ENCODE data around the gene CRTAC1.

CRTAC1 gene

DNA sequence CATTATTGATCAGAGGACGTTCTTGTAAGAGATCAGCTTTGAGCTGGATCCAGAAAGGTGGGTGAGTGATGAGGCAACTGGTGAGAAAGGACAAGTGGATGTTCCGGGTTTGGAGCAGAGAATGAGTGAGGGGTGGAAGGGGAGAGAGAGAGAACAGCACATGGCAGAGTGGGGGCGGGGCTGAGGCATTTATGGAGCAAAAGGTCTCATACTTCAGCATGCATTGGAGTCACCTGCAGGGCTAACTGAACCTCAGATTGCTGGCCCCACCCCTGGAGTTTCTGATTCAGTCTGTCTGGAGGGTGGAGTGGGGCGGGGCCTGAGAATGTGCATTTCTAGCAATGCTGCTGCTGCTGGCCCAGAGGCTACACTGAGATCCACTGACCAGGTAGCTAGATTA is 109.6 kb downstream of the CRTAC1 start:
- ChIA-PET POLR2A (no interaction called here), CTCF (no interaction called here)
- H3K27me3 ChIP-seq (replicated peaks in 2 of 5; ENCODE audit: control insufficient read depth in 4 of 5, insufficient read depth in 5 of 5, low read length in 4 of 5) = peaks cover 0 to 86% (median 17%) of the 10 kb centered on the region in 5 experiments
- no peak overlapping the region for H3K27ac ChIP-seq (ENCODE audit: insufficient read depth in 1 of 2, low read depth in 1 of 2, low read length in 2 of 2, poor library complexity in 1 of 2, severe bottlenecking in 2 of 2)
- H3K4me3 ChIP-seq (ENCODE audit: control insufficient read depth in 1 of 7, extremely low read depth in 1 of 7, insufficient read depth in 4 of 7, low read depth in 2 of 7, low read length in 6 of 7) = no peak overlapping the region
- H3K9me3 ChIP-seq (ENCODE audit: control extremely low read depth in 1 of 5, control insufficient read depth in 4 of 5, insufficient read depth in 2 of 5, low read depth in 1 of 5, low read length in 4 of 5) = no peaks in the 10 kb centered on the region
- no peak for DNase-seq
- no peaks in the 10 kb centered on the region for H3K4me1 ChIP-seq (ENCODE audit: control extremely low read depth in 1 of 4, control insufficient read depth in 4 of 4, insufficient read depth in 4 of 4, low read length in 3 of 4)
- 64% methylated on average over 4 of the region's 4 CpGs for WGBS (ENCODE audit: insufficient coverage)
- no peaks in the 10 kb centered on the region for H3K36me3 ChIP-seq (ENCODE audit: control insufficient read depth in 4 of 4, insufficient read depth in 4 of 4, low read length in 3 of 4)

DNA sequence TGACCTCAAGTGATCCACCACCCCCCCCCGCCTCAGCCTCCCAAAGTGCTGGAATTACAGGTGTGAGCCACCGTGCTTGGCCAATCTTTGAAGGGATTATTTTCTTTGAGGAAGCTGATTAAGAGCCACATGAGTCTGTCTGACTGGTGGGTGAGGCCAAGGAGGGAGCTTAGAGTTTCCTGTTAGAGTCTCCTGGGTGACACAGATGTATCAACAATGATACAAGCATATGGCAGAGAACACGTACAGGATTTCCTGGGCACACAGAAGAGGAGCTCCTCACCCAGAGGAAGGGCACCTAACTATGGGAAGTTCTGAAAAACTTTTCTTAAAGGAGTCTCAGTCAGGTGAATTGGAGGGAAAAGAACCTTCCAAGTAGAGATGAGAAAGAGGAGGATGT is 111.4 kb downstream of the CRTAC1 start:
- ChIA-PET CTCF (interaction anchor here (1.8 to 6.1 kb wide), 2 partner anchors 10 to 123 kb away, joined by 3 to 86 read pairs; no protein-coding TSS in a partner anchor), POLR2A (no interaction called here)
- peaks cover 0 to 82% (median 20%) of the 10 kb centered on the region in 5 experiments for H3K27me3 ChIP-seq (replicated peaks in 2 of 5; ENCODE audit: control insufficient read depth in 4 of 5, insufficient read depth in 5 of 5, low read length in 4 of 5)
- no peak overlapping the region for H3K27ac ChIP-seq (ENCODE audit: insufficient read depth in 1 of 2, low read depth in 1 of 2, low read length in 2 of 2, poor library complexity in 1 of 2, severe bottlenecking in 2 of 2)
- 0% methylated on average over 1 of the region's 3 CpGs for WGBS (ENCODE audit: insufficient coverage)
- H3K9me3 ChIP-seq (ENCODE audit: control extremely low read depth in 1 of 5, control insufficient read depth in 4 of 5, insufficient read depth in 2 of 5, low read depth in 1 of 5, low read length in 4 of 5) = no peaks in the 10 kb centered on the region
- no peaks in the 10 kb centered on the region for H3K36me3 ChIP-seq (ENCODE audit: control insufficient read depth in 4 of 4, insufficient read depth in 4 of 4, low read length in 3 of 4)
- H3K4me3 ChIP-seq (ENCODE audit: control insufficient read depth in 1 of 7, extremely low read depth in 1 of 7, insufficient read depth in 4 of 7, low read depth in 2 of 7, low read length in 6 of 7) = no peak overlapping the region
- peak in 2 of 3 donors; percentile 33 to 53 for DNase-seq
- H3K4me1 ChIP-seq (ENCODE audit: control extremely low read depth in 1 of 4, control insufficient read depth in 4 of 4, insufficient read depth in 4 of 4, low read length in 3 of 4) = no peaks in the 10 kb centered on the region

DNA sequence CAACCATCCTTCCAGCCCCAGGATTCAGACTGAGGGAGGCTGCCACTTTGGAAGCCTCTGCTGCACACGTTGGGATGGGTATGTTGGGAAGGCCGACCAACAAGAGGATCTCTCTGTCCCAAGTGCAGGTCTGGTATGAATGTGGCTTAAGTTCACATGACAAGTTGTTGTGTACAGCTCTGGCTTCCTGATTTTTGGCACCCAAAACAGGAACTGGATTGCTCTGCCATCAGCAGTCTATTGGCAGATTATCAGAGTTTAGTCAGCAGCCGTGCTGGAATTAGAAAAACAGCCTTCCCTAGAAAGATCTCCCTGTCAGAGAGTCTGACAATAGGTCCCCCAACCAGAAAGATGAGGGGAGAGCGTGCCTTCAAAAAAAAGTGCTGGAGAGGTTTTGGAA is 113.8 kb downstream of the CRTAC1 start:
- CTCF ChIA-PET = interaction anchor here (3.2 to 6.1 kb wide), 2 partner anchors 125 to 130 kb away, joined by 29 to 86 read pairs; no protein-coding TSS in a partner anchor

DNA sequence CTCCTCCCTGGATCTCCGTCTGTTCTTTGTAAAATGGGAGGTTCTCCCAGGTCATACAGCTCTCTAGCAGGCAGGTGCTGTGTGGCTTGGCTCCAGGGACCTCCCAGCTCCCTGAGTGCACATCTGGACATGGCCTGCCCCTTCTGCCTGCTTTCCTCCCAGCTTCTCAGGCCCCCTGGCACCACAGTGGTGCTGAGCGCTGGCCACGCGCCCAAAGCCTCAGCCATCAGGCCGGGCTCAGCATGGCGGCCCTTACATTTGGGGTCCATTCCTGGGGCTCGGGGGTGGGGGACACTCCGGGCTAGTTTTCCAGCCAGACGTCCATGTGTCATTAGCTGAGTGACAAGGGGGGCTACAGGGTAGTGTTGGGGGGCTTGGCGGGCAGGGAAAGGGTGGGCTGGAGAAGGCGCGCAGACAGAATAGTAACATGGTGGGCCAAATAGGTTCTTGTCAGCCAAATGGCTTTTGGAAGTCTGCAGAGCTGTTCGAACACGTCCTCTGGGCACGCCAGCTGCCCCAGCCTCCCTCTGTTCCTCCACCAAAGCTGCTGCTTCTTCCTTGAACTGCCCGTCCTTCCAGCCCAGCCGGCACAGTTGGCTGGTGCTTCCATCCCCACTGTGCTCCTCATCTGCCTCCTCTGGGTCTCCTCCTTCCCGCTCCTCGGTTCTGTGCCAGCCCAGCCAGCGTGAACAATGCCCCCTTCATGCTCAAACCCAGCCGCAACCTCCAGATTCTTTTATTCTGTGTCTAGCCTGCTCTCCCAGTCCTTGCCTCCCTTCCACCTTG is 114.9 kb downstream of the CRTAC1 start:
- Histone ChIP-seq H3K4me3 (ENCODE audit: control insufficient read depth in 1 of 7, extremely low read depth in 1 of 7, insufficient read depth in 4 of 7, low read depth in 2 of 7, low read length in 6 of 7) (no peak overlapping the region), H3K9me3 (ENCODE audit: control extremely low read depth in 1 of 5, control insufficient read depth in 4 of 5, insufficient read depth in 2 of 5, low read depth in 1 of 5, low read length in 4 of 5) (no peaks in the 10 kb centered on the region), H3K36me3 (ENCODE audit: control insufficient read depth in 4 of 4, insufficient read depth in 4 of 4, low read length in 3 of 4) (no peaks in the 10 kb centered on the region), H3K4me1 (ENCODE audit: control extremely low read depth in 1 of 4, control insufficient read depth in 4 of 4, insufficient read depth in 4 of 4, low read length in 3 of 4) (no peaks in the 10 kb centered on the region), H3K27me3 (replicated peaks in 2 of 5; ENCODE audit: control insufficient read depth in 4 of 5, insufficient read depth in 5 of 5, low read length in 4 of 5) (peaks cover 0 to 61% (median 20%) of the 10 kb centered on the region in 5 experiments), H3K27ac (ENCODE audit: insufficient read depth in 1 of 2, low read depth in 1 of 2, low read length in 2 of 2, poor library complexity in 1 of 2, severe bottlenecking in 2 of 2) (no peak overlapping the region)
- DNase-seq = no peak
- POLR2A ChIA-PET = no interaction called here
- 82% methylated on average over 13 of the region's 21 CpGs for WGBS (ENCODE audit: insufficient coverage)
- CTCF ChIA-PET = interaction anchor here (1.0 to 6.1 kb wide), 13 partner anchors 12 to 160 kb away, joined by 3 to 86 read pairs (median 4); no protein-coding TSS in a partner anchor

More for the DNA sequence above, 113.8 kb downstream of the CRTAC1 start:
- POLR2A ChIA-PET = no interaction called here
- peaks cover 0 to 66% (median 26%) of the 10 kb centered on the region in 5 experiments for H3K27me3 ChIP-seq (replicated peaks in 2 of 5; ENCODE audit: control insufficient read depth in 4 of 5, insufficient read depth in 5 of 5, low read length in 4 of 5)
- peak in 2 of 3 donors; percentile 5 to 10 for DNase-seq
- no peaks in the 10 kb centered on the region for H3K4me1 ChIP-seq (ENCODE audit: control extremely low read depth in 1 of 4, control insufficient read depth in 4 of 4, insufficient read depth in 4 of 4, low read length in 3 of 4)
- H3K27ac ChIP-seq (ENCODE audit: insufficient read depth in 1 of 2, low read depth in 1 of 2, low read length in 2 of 2, poor library complexity in 1 of 2, severe bottlenecking in 2 of 2) = no peak overlapping the region
- H3K36me3 ChIP-seq (ENCODE audit: control insufficient read depth in 4 of 4, insufficient read depth in 4 of 4, low read length in 3 of 4) = no peaks in the 10 kb centered on the region
- H3K9me3 ChIP-seq (ENCODE audit: control extremely low read depth in 1 of 5, control insufficient read depth in 4 of 5, insufficient read depth in 2 of 5, low read depth in 1 of 5, low read length in 4 of 5) = no peaks in the 10 kb centered on the region
- 73% methylated on average over 3 of the region's 4 CpGs for WGBS (ENCODE audit: insufficient coverage)
- H3K4me3 ChIP-seq (ENCODE audit: control insufficient read depth in 1 of 7, extremely low read depth in 1 of 7, insufficient read depth in 4 of 7, low read depth in 2 of 7, low read length in 6 of 7) = no peak overlapping the region

DNA sequence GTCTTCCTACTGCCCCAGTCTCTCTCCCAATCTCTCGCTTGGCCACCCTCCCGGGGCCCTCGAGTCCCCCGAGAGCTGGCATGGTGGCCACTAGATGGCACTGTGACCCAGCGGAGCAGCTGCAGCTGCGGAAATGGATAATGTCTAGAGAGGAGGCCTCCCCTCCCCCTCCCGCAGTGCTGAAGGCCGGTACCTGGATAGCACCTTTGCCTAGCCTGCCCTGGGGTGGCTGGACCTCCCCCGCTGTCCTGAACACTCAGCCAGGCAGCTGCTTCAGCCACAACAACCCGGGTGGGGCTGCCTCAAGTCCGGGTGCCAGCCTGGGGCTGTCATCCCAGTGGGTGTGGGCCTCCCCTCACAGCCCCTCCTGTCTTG is 115.6 kb downstream of the CRTAC1 start:
- ChIA-PET CTCF (interaction anchor here (0.8 to 6.1 kb wide), 16 partner anchors 8 to 140 kb away, joined by 3 to 86 read pairs (median 4); partner anchors contain the start of gene CRTAC1), POLR2A (no interaction called here)
- DNase-seq = peak; percentile 50 to 69 (median 58)
- H3K27ac ChIP-seq (ENCODE audit: insufficient read depth in 1 of 2, low read depth in 1 of 2, low read length in 2 of 2, poor library complexity in 1 of 2, severe bottlenecking in 2 of 2) = no peak overlapping the region
- WGBS (ENCODE audit: insufficient coverage) = 16% methylated on average over 5 of the region's 11 CpGs
- no peaks in the 10 kb centered on the region for H3K4me1 ChIP-seq (ENCODE audit: control extremely low read depth in 1 of 4, control insufficient read depth in 4 of 4, insufficient read depth in 4 of 4, low read length in 3 of 4)
- H3K36me3 ChIP-seq (ENCODE audit: control insufficient read depth in 4 of 4, insufficient read depth in 4 of 4, low read length in 3 of 4) = no peaks in the 10 kb centered on the region
- no peak overlapping the region for H3K4me3 ChIP-seq (ENCODE audit: control insufficient read depth in 1 of 7, extremely low read depth in 1 of 7, insufficient read depth in 4 of 7, low read depth in 2 of 7, low read length in 6 of 7)
- H3K9me3 ChIP-seq (ENCODE audit: control extremely low read depth in 1 of 5, control insufficient read depth in 4 of 5, insufficient read depth in 2 of 5, low read depth in 1 of 5, low read length in 4 of 5) = no peaks in the 10 kb centered on the region
- H3K27me3 ChIP-seq (replicated peaks in 2 of 5; ENCODE audit: control insufficient read depth in 4 of 5, insufficient read depth in 5 of 5, low read length in 4 of 5) = peaks cover 0 to 56% (median 16%) of the 10 kb centered on the region in 5 experiments

DNA sequence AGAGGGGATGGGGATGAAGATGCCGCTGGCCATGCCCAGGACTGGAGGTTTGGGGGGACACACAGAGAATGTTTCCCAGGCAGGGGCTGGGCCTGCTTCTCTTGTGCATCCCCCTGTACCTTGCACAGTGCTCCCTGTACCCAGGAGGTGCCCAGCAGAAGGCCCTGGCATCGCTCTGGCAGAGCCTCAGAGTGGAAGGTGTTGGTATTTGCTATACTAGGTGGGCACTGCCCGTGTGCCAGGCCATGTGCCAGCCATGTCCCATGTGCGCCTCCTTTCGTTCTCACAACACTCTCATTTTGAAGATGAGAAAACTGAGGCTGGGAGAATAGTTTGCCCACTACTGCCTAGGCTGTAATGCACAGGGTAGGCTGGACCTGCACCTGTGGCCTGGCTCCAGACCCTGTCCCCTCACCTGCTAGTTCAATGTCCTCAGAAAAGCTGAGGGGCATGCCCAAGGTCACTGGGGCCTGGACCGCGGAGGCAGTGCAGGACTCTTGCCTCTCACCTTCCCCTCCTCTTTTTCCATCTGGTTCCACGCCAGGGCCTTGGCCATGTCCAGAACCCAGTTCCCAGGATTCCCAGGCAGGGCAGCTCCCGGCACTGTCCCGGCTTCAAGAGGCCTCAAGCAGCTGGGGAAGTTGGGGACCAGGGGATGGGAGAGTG is 116.1 kb downstream of the CRTAC1 start:
- POLR2A ChIA-PET = no interaction called here
- no peaks in the 10 kb centered on the region for H3K9me3 ChIP-seq (ENCODE audit: control extremely low read depth in 1 of 5, control insufficient read depth in 4 of 5, insufficient read depth in 2 of 5, low read depth in 1 of 5, low read length in 4 of 5)
- no peaks in the 10 kb centered on the region for H3K36me3 ChIP-seq (ENCODE audit: control insufficient read depth in 4 of 4, insufficient read depth in 4 of 4, low read length in 3 of 4)
- CTCF ChIA-PET = interaction anchor here (0.8 to 6.1 kb wide), 14 partner anchors 8 to 141 kb away, joined by 3 to 86 read pairs (median 4); partner anchors contain the start of gene CRTAC1
- H3K4me1 ChIP-seq (ENCODE audit: control extremely low read depth in 1 of 4, control insufficient read depth in 4 of 4, insufficient read depth in 4 of 4, low read length in 3 of 4) = no peaks in the 10 kb centered on the region
- DNase-seq = no peak
- no peak overlapping the region for H3K4me3 ChIP-seq (ENCODE audit: control insufficient read depth in 1 of 7, extremely low read depth in 1 of 7, insufficient read depth in 4 of 7, low read depth in 2 of 7, low read length in 6 of 7)
- 53% methylated on average over 4 of the region's 10 CpGs for WGBS (ENCODE audit: insufficient coverage)
- no peak overlapping the region for H3K27ac ChIP-seq (ENCODE audit: insufficient read depth in 1 of 2, low read depth in 1 of 2, low read length in 2 of 2, poor library complexity in 1 of 2, severe bottlenecking in 2 of 2)
- H3K27me3 ChIP-seq (replicated peaks in 2 of 5; ENCODE audit: control insufficient read depth in 4 of 5, insufficient read depth in 5 of 5, low read length in 4 of 5) = peaks cover 0 to 51% (median 16%) of the 10 kb centered on the region in 5 experiments

DNA sequence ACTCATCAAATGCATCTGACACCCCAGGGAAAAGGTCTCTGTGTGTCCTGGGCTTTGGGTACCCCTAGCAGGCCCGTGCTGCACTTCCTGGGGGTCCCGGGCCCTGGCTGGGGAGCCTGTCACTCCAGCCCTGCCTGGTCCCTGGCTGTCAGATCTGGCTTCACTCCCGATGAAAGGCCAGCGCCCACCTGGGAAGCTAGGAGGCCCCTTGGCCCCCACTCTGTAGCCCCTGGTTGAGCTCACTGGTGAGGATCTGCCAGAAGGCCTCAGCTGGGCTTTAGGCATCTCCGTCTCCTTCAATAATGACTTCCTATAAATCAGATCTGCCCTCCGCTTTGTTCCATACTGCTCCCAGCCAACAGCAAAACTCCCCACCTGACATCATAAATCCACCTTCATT is 116.8 kb downstream of the CRTAC1 start:
- Histone ChIP-seq H3K4me1 (ENCODE audit: control extremely low read depth in 1 of 4, control insufficient read depth in 4 of 4, insufficient read depth in 4 of 4, low read length in 3 of 4) (no peaks in the 10 kb centered on the region), H3K27ac (ENCODE audit: insufficient read depth in 1 of 2, low read depth in 1 of 2, low read length in 2 of 2, poor library complexity in 1 of 2, severe bottlenecking in 2 of 2) (no peak overlapping the region), H3K36me3 (ENCODE audit: control insufficient read depth in 4 of 4, insufficient read depth in 4 of 4, low read length in 3 of 4) (no peaks in the 10 kb centered on the region), H3K4me3 (ENCODE audit: control insufficient read depth in 1 of 7, extremely low read depth in 1 of 7, insufficient read depth in 4 of 7, low read depth in 2 of 7, low read length in 6 of 7) (no peak overlapping the region), H3K27me3 (replicated peaks in 2 of 5; ENCODE audit: control insufficient read depth in 4 of 5, insufficient read depth in 5 of 5, low read length in 4 of 5) (peaks cover 0 to 55% (median 16%) of the 10 kb centered on the region in 5 experiments), H3K9me3 (ENCODE audit: control extremely low read depth in 1 of 5, control insufficient read depth in 4 of 5, insufficient read depth in 2 of 5, low read depth in 1 of 5, low read length in 4 of 5) (no peaks in the 10 kb centered on the region)
- DNase-seq = no peak
- WGBS (ENCODE audit: insufficient coverage) = 91% methylated on average over 6 of the region's 6 CpGs
- ChIA-PET CTCF (interaction anchor here (2.7 kb wide), 2 partner anchors 10 to 16 kb away, joined by 11 to 28 read pairs; no protein-coding TSS in a partner anchor), POLR2A (no interaction called here)
